Mucosa of descending colon (tissue), 3 donors: ENCODE results near the gene TGM1. TPM values are rescaled to one million over a fixed set of nuclear protein-coding genes. Genes with fewer than 3 reads are reported as not detected.

Experiments used
- ATAC-seq: fragments of 200-7000 bp; cut with Tn5 transposase; one replicate; pipeline ENCODE4 v1.9.1; 2020; ENCODE audit warnings: mild to moderate bottlenecking, moderate library complexity
- DNase-seq, 3 donors: peaks; one replicate each; pipeline ENCODE4 v3.0.0-alpha.2; 2020
- H3K36me3 ChIP-seq: fragments of 200-600 bp; one replicate; pipeline ENCODE4 v1.8.0; 2021; ENCODE audit warnings: low read depth, mild to moderate bottlenecking
- H3K4me1 ChIP-seq: fragments of 200-600 bp; one replicate; pipeline ENCODE4 v1.8.0; 2021; ENCODE audit warnings: low read depth, mild to moderate bottlenecking
- H3K4me3 ChIP-seq: fragments of 200-600 bp; one replicate; pipeline ENCODE4 v1.8.0; 2021; ENCODE audit warnings: mild to moderate bottlenecking
- H3K9me3 ChIP-seq: fragments of 200-600 bp; one replicate; pipeline ENCODE4 v1.8.0; 2021; ENCODE audit warnings: mild to moderate bottlenecking
- CTCF ChIP-seq: fragments of 200-600 bp; IDR thresholded peaks from one replicate; pipeline ENCODE4 v1.8.0; 2022; ENCODE audit warnings: antibody characterized with exemption, mild to moderate bottlenecking
- intact Hi-C, 2 donors: fragments of 100-400 bp; cut with DNase I in 1 of 2; cut with micrococcal nuclease in 1 of 2; formaldehyde crosslinking; loops; one replicate each; pipeline versions ENCODE4 v1.11.0 to v1.11.1; 2022; cut with DNase I, micrococcal nuclease
- total RNA-seq, 3 donors: library from RNA; stranded (reverse); fragmentation: NEBNext Ultra II Directional in 2 of 3; extraction: Animal tissue kit (Norgen Biotek cat#: 25700) in 2 of 3; gene quantifications; one replicate each; pipeline versions ENCODE4 v1.2.1 to v1.2.4, GENCODE V29; 2021 to 2023
- donor health status: DM: no; HTN: no; CAD: no; lungs with moderate emphysema.
- donor health status: DM: no; HTN: no; CAD: no.
- donor health status: DM: no; HTN: yes; CAD: no.

Gene TGM1
- total RNA-seq, 3 donors from 2014 or later = 2.2 to 3.3 (median 2.4) TPM

DNA sequence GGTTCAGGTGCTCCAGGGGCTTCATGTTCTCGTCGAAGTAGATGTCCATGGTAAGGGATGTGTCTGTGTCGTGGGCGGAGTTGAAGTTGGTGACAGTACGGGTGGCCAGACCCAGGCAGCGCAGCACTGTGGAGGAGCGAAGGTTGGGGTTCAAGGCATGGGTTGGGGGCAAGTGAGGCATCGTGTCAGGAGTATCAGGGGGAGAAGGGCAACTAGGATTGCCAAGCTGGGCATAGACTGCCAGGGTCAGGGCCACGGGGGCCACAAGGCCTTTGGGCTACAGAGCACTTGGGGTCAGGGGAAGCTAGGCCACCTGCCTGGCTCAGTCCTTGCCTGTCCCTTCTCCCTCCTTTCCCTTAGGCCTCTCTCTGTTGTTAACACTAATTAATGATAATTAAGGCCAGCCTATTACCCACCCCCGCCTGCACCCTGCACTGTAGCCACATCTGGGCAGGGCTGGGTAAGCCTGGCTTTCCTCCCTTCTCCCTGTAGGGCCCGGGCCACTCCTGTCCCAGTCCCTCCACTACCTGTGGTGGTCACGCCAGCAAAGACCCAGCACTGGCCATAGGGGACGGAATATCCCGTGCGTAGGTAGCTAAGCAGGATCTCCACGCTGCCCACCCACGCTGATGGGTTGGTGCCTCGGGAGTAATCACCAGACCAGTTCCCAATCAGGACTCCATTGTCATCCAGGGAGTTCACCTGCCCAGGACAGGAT, 4.3 kb downstream of the TGM1 start:
- intact Hi-C loops = no loop called here
- H3K4me1 ChIP-seq = no peaks in the 10 kb centered on the region
- H3K36me3 ChIP-seq = no peaks in the 10 kb centered on the region
- H3K4me3 ChIP-seq = no peak overlapping the region
- DNase-seq (peak in 1 of 3 donors; percentile 15), ATAC-seq (no peak)
- no peaks in the 10 kb centered on the region for H3K9me3 ChIP-seq
- no peak for TF ChIP-seq CTCF

DNA sequence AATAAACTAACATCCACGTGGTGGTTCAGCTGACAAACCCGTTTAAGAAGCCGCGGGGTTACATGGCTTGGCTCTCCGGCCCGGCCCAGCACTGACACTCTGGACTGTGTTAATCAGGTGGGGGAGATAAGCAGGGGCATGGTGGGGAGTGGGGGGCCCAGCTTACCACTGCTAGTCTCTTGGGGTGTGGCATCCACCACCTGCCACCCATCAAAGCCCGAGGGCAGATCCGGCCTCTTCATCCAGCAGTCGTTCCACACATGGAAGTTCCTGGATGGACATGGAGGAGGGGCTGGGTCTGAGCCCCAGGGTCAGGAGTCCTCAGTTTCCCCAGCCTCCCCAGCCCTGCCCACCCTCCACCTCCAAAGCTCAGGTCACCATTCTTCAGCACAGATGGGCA, 4.9 kb downstream of the TGM1 start:
- no peaks in the 10 kb centered on the region for H3K36me3 ChIP-seq
- intact Hi-C loops = no loop called here

DNA sequence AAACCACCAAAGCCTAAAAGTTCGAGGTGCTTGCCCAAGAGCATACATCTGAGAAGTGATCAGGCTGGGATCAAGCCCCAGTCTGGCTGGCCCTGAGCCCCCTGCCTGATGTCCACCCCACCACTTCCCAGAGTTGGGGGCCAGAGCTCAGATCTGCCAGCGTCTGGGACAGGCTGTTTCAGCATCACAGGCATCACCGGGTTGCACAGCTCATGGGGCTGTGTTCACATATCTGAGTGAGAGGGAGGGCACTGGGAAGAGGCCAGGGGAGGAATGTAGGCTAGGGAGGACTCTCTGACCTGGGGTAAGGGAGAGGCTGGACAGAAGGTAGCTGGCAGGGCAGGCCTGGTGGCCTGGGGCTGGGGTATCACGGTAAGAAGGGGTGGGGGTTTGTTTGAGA, 6.0 kb downstream of the TGM1 start:
- intact Hi-C loops = no loop called here
- no peak for TF ChIP-seq CTCF
- no peaks in the 10 kb centered on the region for H3K9me3 ChIP-seq
- ATAC-seq (no peak), DNase-seq (peak in 1 of 3 donors; percentile 17)
- no peaks in the 10 kb centered on the region for H3K4me1 ChIP-seq
- no peak overlapping the region for H3K4me3 ChIP-seq
- H3K36me3 ChIP-seq = no peaks in the 10 kb centered on the region

More for the DNA sequence above, 4.9 kb downstream of the TGM1 start:
- no peak for ATAC-seq
- Histone ChIP-seq H3K4me3 (no peak overlapping the region), H3K4me1 (no peaks in the 10 kb centered on the region), H3K9me3 (no peaks in the 10 kb centered on the region)
- peak in 1 of 3 donors; percentile 23 for DNase-seq
- TF ChIP-seq CTCF = no peak

- TF ChIP-seq CTCF = no peak
- H3K4me3 ChIP-seq = no peak overlapping the region
- DNase-seq = peak in 1 of 3 donors; percentile 15
- H3K4me1 ChIP-seq = no peaks in the 10 kb centered on the region
- no peak for ATAC-seq
- H3K36me3 ChIP-seq = no peaks in the 10 kb centered on the region
- intact Hi-C loops = no loop called here
- H3K9me3 ChIP-seq = no peaks in the 10 kb centered on the region
These were observed 6.9 kb downstream of the TGM1 start for GRCh38 chr14:24255931-24256711.

- intact Hi-C loops = no loop called here
- H3K9me3 ChIP-seq = no peaks in the 10 kb centered on the region
- no peak for TF ChIP-seq CTCF
- DNase-seq (peak in 1 of 3 donors; percentile 17), ATAC-seq (no peak)
- no peaks in the 10 kb centered on the region for H3K36me3 ChIP-seq
- H3K4me3 ChIP-seq = no peak overlapping the region
- no peaks in the 10 kb centered on the region for H3K4me1 ChIP-seq
These were observed 7.5 kb downstream of the TGM1 start for GRCh38 chr14:24255438-24255837.
